HCEC 1CT (cell line): ENCODE data around the gene SPINK5.

Source experiments
- DNase-seq: peaks from one replicate; pipeline ENCODE4 v3.0.0-alpha.2; 2017

SPINK5 gene

DNA sequence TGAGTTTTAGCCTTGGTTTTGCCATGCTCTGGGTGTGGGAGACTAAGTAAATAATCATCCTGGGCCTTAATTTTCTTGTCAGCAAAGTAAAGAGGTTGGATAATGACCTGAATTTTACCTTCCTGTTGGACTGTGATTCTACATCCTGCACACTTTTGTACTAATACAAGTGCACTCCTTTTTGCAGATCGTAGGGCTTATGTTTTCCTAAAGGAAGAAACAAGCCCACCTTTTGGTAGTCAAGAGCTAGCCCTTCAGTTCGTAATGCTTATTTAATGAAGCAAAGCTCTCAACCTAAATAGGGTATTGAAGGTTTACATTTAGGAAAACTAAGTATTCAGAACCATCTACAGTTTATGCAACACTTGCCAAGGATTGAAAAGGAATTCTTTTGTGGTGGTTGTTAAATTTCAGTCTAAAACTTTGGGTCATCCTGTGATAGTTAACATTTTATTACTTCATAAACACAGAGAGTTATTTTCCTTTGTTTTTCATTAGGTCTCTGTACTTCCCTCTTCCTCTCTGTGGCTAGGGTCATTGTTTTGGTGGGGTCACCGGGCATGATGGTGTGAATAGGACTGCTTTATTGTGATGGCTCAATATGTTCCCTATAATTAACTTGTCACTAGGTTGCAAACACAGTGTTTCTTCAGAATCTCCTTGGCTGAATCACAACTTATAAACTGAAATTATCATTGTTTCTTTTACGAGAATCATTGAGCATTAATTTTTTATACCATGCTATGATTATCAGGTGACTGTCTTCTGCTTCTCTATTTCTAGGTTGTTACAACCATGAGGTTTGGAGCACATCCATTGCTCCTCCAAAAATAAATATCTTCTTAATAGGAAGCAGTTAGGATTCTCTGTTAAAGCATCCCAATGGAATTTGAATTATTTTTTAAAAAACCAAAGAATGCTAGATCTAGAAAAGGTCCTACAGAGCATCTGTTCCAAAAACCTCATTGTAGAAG lies 28.5 kb downstream of the SPINK5 start:
- DNase-seq, result no peak

GRCh38 chr5:148094336-148094735 lies 30.6 kb downstream of the SPINK5 start:
- no peak for DNase-seq

DNA sequence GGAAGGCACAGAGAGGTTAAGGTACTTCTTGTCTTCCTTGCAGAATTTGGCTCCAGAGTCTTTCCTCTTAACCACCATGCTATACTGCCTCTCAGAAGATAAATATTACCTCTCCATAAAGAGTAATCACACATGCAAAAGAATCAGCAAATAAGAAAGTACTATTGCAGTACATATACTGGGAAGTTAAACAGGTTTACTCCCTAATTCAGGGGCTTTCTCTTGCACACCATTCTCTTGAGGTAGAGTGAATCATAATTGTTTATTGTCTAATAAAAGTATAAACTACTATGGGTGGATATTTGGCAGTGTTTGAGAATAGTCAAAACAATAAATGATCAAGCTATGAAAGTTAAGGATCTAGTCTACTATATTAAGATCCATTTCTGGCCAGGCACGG lies 40.4 kb downstream of the SPINK5 start:
- DNase-seq, result no peak

DNA sequence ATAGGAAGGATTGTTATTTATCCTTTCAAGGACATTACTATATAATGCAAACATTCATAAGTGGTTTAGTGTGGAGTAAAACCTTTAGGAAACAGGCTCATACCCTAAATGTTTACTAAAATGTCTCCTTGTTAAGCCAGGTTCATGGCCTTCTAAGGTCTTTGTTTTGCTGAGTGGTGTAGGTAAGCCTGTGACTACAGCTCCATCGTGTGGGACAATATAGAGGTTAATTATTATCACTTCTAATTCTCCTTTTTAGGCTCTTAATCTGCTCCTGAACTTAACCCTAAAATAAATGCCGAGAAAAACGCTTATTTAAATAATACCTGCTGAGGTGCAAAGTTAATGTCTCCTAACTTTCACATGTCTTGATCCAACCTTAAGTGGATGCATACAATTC lies 43.8 kb downstream of the SPINK5 start:
- DNase-seq, result no peak

- no peak for DNase-seq
Measured at GRCh38 chr5:148113243-148113642, 49.5 kb downstream of the SPINK5 start.

DNA sequence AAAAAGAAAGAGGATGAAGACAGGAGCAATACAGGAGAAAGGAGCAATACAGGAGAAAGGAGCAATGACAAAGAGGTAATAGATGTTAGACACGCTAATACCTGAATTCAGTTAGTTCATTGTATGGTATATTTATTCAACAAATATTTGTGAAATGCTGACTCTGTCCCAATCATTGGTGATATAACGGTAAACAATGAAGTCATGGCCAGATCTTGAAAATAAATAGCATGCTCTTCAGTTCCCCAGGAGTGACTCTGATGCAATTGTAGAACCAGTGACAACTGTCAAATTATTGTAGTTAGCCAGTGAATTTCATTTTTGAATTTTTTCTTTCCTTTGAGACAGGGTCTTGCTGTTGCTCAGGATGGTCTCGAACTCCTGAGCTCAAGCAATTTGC lies 56.5 kb downstream of the SPINK5 start:
- DNase-seq, result no peak

DNA sequence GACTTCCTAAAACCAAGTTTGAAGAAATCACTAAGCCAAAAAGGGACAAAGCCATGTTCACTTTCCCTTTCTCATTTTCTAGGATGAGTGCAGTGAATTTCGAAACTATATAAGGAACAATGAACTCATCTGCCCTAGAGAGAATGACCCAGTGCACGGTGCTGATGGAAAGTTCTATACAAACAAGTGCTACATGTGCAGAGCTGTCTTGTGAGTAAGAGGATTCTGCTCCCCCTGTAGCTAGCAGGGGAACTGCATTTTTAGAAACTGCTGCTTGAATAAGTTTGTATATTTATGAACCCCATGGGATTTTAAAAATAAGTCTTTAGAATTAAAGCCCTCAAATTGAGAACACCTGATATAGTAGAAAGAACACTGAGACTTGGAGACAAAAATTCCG lies 61.9 kb downstream of the SPINK5 start:
- peak; percentile 13 for DNase-seq

GRCh38 chr5:148135091-148136048 lies 71.6 kb downstream of the SPINK5 start:
- no peak for DNase-seq

GRCh38 chr5:148140846-148141245 lies 77.1 kb downstream of the SPINK5 start:
- DNase-seq, result no peak

- no peak for DNase-seq
Measured at GRCh38 chr5:148141645-148142044, 77.9 kb downstream of the SPINK5 start.

DNA sequence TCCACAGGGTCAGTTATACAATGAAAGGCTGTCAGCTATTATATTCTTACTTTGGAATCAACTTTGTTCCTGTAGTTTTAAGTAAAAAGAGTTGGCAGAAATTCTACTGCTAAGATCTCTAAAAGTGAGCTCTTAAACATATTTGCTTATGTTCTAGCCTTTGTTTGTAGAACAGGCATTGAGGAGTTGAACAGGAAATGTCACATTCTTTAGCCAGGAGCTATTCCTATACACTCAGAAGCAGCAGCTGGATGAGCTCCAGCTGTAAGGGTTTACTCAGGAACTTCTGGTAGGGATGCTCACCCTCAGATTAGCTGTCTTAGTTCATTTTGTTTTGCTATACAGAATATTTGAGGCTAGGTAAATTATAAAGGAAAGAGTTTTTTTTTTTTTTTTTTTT lies 82.1 kb downstream of the SPINK5 start:
- DNase-seq, result no peak

DNA sequence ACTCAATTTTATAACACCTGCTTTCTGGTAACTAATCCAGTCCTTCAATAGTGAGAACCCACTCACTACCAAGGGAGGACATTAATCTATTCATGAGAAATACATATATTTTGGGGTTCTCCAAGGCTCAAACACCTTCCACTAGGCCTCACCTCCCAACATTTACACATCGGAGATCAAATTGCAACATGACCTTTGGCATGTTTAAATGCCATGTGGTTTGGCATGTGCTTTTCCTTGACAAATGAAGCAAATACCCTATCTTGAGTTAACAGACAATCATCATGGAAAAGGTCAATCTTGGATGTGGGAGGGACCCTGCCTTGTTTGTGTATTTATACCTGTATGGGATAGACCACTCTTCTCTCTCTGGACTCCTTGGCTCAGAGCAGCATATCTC lies 82.7 kb downstream of the SPINK5 start:
- no peak for DNase-seq

GRCh38 chr5:148147415-148147814 lies 83.6 kb downstream of the SPINK5 start:
- no peak for DNase-seq

- DNase-seq, result no peak
Measured at GRCh38 chr5:148151872-148152271, 88.1 kb downstream of the SPINK5 start.

DNA sequence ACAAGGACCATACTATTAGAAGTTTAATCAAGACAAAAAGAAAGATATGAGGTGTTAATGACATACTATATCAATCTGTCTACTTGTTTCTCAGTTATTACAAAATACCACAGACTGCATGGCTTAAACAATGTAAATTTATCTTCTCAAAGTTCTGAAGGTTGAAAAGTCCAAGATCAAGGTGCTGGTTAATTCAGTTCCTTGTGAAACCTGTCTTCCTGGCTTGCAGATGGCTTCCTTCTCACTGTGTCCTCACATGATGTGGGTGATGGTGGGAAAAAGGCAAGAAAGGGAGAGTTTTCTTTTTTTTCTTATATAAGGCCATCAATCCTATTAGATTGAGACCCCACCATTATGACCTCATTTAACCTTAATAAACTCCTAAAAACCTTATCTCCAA lies 89.0 kb downstream of the SPINK5 start:
- DNase-seq, result no peak

DNA sequence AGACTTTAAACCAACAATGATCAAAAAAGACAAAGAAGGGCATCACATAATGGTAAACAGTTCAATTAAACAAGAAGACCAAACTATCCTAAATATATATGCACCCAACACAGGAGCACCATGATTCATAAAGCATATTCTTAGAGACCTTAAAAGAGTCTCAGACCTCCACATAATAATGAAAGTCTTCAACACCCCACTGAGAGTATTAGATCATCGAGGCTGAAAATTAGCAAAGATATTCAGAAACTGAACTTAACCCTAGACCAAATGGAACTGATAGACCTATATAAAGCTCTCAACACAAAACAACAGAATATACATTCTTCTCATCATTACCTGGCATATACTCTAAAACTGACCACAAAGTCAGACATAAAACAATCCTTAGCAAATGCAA lies 92.8 kb downstream of the SPINK5 start:
- no peak for DNase-seq

GRCh38 chr5:148162038-148162437 lies 98.3 kb downstream of the SPINK5 start:
- DNase-seq, result no peak

- DNase-seq, result no peak
Measured at GRCh38 chr5:148163345-148163744, 99.6 kb downstream of the SPINK5 start.

GRCh38 chr5:148166550-148167283 lies 102.9 kb downstream of the SPINK5 start:
- no peak for DNase-seq

- DNase-seq, result no peak
Measured at GRCh38 chr5:148168246-148168645, 104.5 kb downstream of the SPINK5 start, which contains the start of gene SPINK14. Gene SPINK14 (plus strand): TSS chr5:148168546. CDS start chr5:148169733, 1,187 bp downstream.

DNA sequence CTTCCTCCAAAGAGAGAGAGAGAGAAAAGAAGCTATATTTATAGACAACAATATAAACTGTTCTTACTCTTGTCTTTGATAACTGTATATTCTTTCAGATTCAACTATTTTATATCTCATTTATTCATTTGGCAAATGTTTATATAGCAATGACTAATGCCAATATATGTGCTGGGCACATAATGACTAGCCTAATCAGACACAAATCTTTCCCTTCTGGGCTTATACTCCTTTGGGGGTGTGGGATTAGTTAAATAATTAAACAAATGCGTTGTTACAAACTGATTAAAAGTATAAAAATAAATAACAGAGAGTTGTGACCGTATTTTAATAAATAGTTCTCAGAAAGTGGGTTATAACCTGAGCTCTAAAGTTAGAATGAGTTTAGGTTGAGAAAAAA lies 108.6 kb downstream of the SPINK5 start:
- no peak for DNase-seq

- DNase-seq, result no peak
Measured at GRCh38 chr5:148176480-148176879, 112.7 kb downstream of the SPINK5 start.

DNA sequence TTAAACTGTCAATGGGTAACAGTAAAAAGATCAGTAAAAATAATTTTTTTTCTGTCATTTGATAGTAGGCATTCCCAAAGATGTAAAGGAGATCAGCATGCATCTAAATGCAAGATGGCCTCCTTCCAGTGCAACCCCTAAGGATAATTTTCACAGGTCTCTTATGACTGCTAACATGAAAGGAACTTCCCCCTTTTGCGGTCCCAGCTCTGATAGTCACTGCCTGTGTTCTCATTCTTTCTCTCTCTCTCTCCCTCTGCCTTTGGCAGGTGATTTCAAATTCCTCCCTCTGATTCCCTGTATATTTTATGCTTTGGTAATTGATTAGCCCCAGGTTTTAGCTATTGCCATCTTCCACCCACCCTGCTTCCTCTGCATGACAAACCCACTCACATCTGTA lies 113.4 kb downstream of the SPINK5 start:
- no peak for DNase-seq
